Measurements from ENCODE around the gene RPS3.

- TF ChIP-seq GATA2 (IDR thresholded peaks at IDR 0.05; ENCODE audit: low read depth, low read length) (no peak), GATA3 (IDR thresholded peaks at IDR 0.05; ENCODE audit: low read depth, low read length) (no peak)
Measured at GRCh38 chr11:75434886-75435570, 35.7 kb downstream of the RPS3 start.
